Common myeloid progenitor, CD34-positive (primary cell): ENCODE measurements around the gene GADD45GIP1. TPM values are rescaled to one million over a fixed set of nuclear protein-coding genes. Genes with fewer than 3 reads are reported as not detected.

Experiments used
- CTCF ChIA-PET: fragments of 350-600 bp; sonication (Branson Sonifier 250); formaldehyde crosslinking; loops from one replicate; lab custom pipeline; 2021; ENCODE audit warnings: antibody characterized with exemption; lab: Charles Lee
- POLR2A ChIA-PET: fragments of 350-600 bp; sonication (Branson Sonifier 250); formaldehyde crosslinking; loops from one replicate; lab custom pipeline; 2021; ENCODE audit warnings: antibody characterized with exemption; lab: Charles Lee
- DNase-seq, 3 donors: peaks; one replicate each; pipeline versions ENCODE4 v3.0.0 to v3.0.0-alpha.2; 2013
- H3K27ac ChIP-seq, 2 experiments: 1 replicate in 1 of 2; 2 replicates in 1 of 2; pipeline ENCODE4 v1.7.0; 2013; ENCODE audit warnings: inconsistent platforms in 2 of 2, low read length in 2 of 2, mild to moderate bottlenecking in 2 of 2, low read depth in 1 of 2, moderate library complexity in 1 of 2; ENCODE audit not compliant: severe bottlenecking in 2 of 2, insufficient read depth in 1 of 2, poor library complexity in 1 of 2
- H3K27me3 ChIP-seq, 5 experiments: replicated peaks in 2 of 5; 1 replicate in 3 of 5; 2 replicates in 2 of 5; pipeline versions ENCODE4 v1.6.1 to v1.7.0; 2013; ENCODE audit warnings: low read length in 4 of 5, mild to moderate bottlenecking in 2 of 5, moderate library complexity in 2 of 5, inconsistent platforms in 1 of 5; ENCODE audit not compliant: insufficient read depth in 5 of 5, control insufficient read depth in 4 of 5
- H3K36me3 ChIP-seq, 4 experiments: 1 replicate in 2 of 4; 2 replicates in 2 of 4; pipeline versions ENCODE4 v1.6.1 to v1.7.0; 2013; ENCODE audit warnings: low read length in 3 of 4, control low read depth in 1 of 4, mild to moderate bottlenecking in 1 of 4; ENCODE audit not compliant: control insufficient read depth in 4 of 4, insufficient read depth in 4 of 4
- H3K4me1 ChIP-seq, 4 experiments: 1 replicate in 3 of 4; 2 replicates in 1 of 4; pipeline versions ENCODE4 v1.6.1 to v1.7.1; 2013; ENCODE audit warnings: low read length in 3 of 4, mild to moderate bottlenecking in 3 of 4, control low read depth in 1 of 4, inconsistent platforms in 1 of 4, moderate library complexity in 1 of 4; ENCODE audit not compliant: control insufficient read depth in 4 of 4, insufficient read depth in 4 of 4; ENCODE audit errors: control extremely low read depth in 1 of 4
- H3K4me3 ChIP-seq, 7 experiments: 1 replicate in 4 of 7; 2 replicates in 3 of 7; pipeline versions ENCODE4 v1.5.1 to v1.7.0; 2013; ENCODE audit warnings: mild to moderate bottlenecking in 7 of 7, low read length in 6 of 7, moderate library complexity in 6 of 7, inconsistent platforms in 2 of 7, low read depth in 2 of 7, control low read depth in 1 of 7; ENCODE audit not compliant: insufficient read depth in 4 of 7, control insufficient read depth in 1 of 7; ENCODE audit errors: extremely low read depth in 1 of 7
- H3K9me3 ChIP-seq, 5 experiments: 1 replicate in 4 of 5; 2 replicates in 1 of 5; pipeline versions ENCODE4 v1.6.1 to v1.7.1; 2013; ENCODE audit warnings: low read length in 4 of 5, mild to moderate bottlenecking in 2 of 5, inconsistent platforms in 1 of 5, low read depth in 1 of 5, moderate library complexity in 1 of 5; ENCODE audit not compliant: control insufficient read depth in 4 of 5, insufficient read depth in 2 of 5; ENCODE audit errors: control extremely low read depth in 1 of 5
- WGBS: methylation state at CpG from one replicate; pipeline ENCODE4 v1.1.5; 2013; ENCODE audit not compliant: insufficient coverage; 5-methylcytosine and 5-hydroxymethylcytosine counted together
- polyA plus RNA-seq: library from polyadenylated mRNA; unstranded; fragments of 120-200 nt; gene quantifications from one replicate; pipeline ENCODE4 v1.2.1, GENCODE V29; 2013

GADD45GIP1 gene
- 26.3 TPM for polyA plus RNA-seq

- peak within 1 kb of the TSS; percentile 71 to 96 (median 89) for H3K4me3 ChIP-seq
- ChIA-PET CTCF (interaction anchor here (1.3 to 4.9 kb wide), 2 partner anchors 8 to 70 kb away, joined by 4 to 47 read pairs; partner anchors contain the start of gene KLF1), POLR2A (interaction anchor here (0.6 to 1.7 kb wide), 6 partner anchors 9 to 1286 kb away, joined by 3 to 7 read pairs (median 3); partner anchors contain the start of genes CALR and RAD23A)
- peaks cover 4 to 36% (median 18%) of the 10 kb centered on the region in 4 experiments for H3K36me3 ChIP-seq
- no peaks in the 10 kb centered on the region for H3K27me3 ChIP-seq
- H3K4me1 ChIP-seq, result peaks cover 0 to 53% (median 48%) of the 10 kb centered on the region in 4 experiments
- no peaks in the 10 kb centered on the region for H3K9me3 ChIP-seq
- H3K27ac ChIP-seq, result peak within 1 kb of the TSS; percentile 61 to 87
- DNase-seq, result peak; percentile 78 to 88 (median 84)
- 6% methylated on average over 66 of the region's 84 CpGs for WGBS
Observed at GRCh38 chr19:12956446-12957388, at the start of gene GADD45GIP1. GADD45GIP1 (minus strand) TSS chr19:12957223; CDS start chr19:12957212, 11 bp downstream.

- 78% methylated on average over 8 of the region's 12 CpGs for WGBS
- no peaks in the 10 kb centered on the region for H3K9me3 ChIP-seq
- peaks cover 0 to 14% (median 8%) of the 10 kb centered on the region in 4 experiments for H3K4me1 ChIP-seq
- H3K27ac ChIP-seq, result no peak overlapping the region
- DNase-seq, result no peak
- ChIA-PET POLR2A (no interaction called here), CTCF (interaction anchor here (1.0 to 3.9 kb wide), 12 partner anchors 10 to 88 kb away, joined by 3 to 28 read pairs (median 5); partner anchors contain the start of gene NFIX)
- H3K4me3 ChIP-seq, result no peak overlapping the region
- H3K36me3 ChIP-seq, result peaks cover 0 to 6% (median 0%) of the 10 kb centered on the region in 4 experiments
- H3K27me3 ChIP-seq, result peaks cover 0 to 33% (median 13%) of the 10 kb centered on the region in 5 experiments
Observed at GRCh38 chr19:13005861-13006370, 48.9 kb upstream of the GADD45GIP1 start.

- 96% methylated on average over 4 of the region's 4 CpGs for WGBS
- Histone ChIP-seq H3K27me3 (peaks cover 0 to 26% (median 9%) of the 10 kb centered on the region in 5 experiments), H3K9me3 (no peaks in the 10 kb centered on the region), H3K4me3 (no peak overlapping the region), H3K27ac (no peak overlapping the region), H3K36me3 (peaks cover 0 to 6% (median 0%) of the 10 kb centered on the region in 4 experiments), H3K4me1 (peaks cover 0 to 8% (median 5%) of the 10 kb centered on the region in 4 experiments)
- POLR2A ChIA-PET, result no interaction called here
- DNase-seq, result no peak
- CTCF ChIA-PET, result interaction anchor here (0.9 to 3.9 kb wide), 10 partner anchors 13 to 89 kb away, joined by 3 to 28 read pairs (median 6); no protein-coding TSS in a partner anchor
Observed at GRCh38 chr19:13005253-13005652, 48.2 kb upstream of the GADD45GIP1 start.

GRCh38 chr19:13004273-13004672, 47.2 kb upstream of the GADD45GIP1 start:
- DNase-seq, result no peak
- ChIA-PET CTCF (interaction anchor here (0.6 to 3.0 kb wide), 7 partner anchors 9 to 43 kb away, joined by 3 to 22 read pairs (median 4); no protein-coding TSS in a partner anchor), POLR2A (interaction anchor here (0.6 to 0.7 kb wide), 2 partner anchors 92 to 832 kb away, joined by 3 read pairs; no protein-coding TSS in a partner anchor)
- Histone ChIP-seq H3K36me3 (peaks cover 0 to 9% (median 0%) of the 10 kb centered on the region in 4 experiments), H3K9me3 (no peaks in the 10 kb centered on the region), H3K4me1 (no peaks in the 10 kb centered on the region), H3K4me3 (no peak overlapping the region), H3K27ac (no peak overlapping the region), H3K27me3 (peaks cover 0 to 16% (median 2%) of the 10 kb centered on the region in 5 experiments)
- WGBS, result 87% methylated on average over 4 of the region's 7 CpGs

- ChIA-PET POLR2A (no interaction called here), CTCF (interaction anchor here (1.5 to 2.2 kb wide), 4 partner anchors 10 to 92 kb away, joined by 4 to 7 read pairs (median 6); no protein-coding TSS in a partner anchor)
- DNase-seq, result no peak
- Histone ChIP-seq H3K4me3 (no peak overlapping the region), H3K27ac (no peak overlapping the region), H3K9me3 (no peaks in the 10 kb centered on the region), H3K4me1 (no peaks in the 10 kb centered on the region), H3K27me3 (peaks cover 0 to 4% (median 0%) of the 10 kb centered on the region in 5 experiments), H3K36me3 (peaks cover 0 to 8% (median under 1%) of the 10 kb centered on the region in 4 experiments)
- WGBS, result 98% methylated on average over 10 of the region's 15 CpGs
Observed at GRCh38 chr19:13003081-13003480, 46.1 kb upstream of the GADD45GIP1 start.

GRCh38 chr19:13002166-13002898, 45.3 kb upstream of the GADD45GIP1 start:
- Histone ChIP-seq H3K36me3 (peaks cover 0 to 8% (median 2%) of the 10 kb centered on the region in 4 experiments), H3K4me1 (no peaks in the 10 kb centered on the region), H3K9me3 (no peaks in the 10 kb centered on the region), H3K4me3 (no peak overlapping the region), H3K27me3 (peaks cover 0 to 2% (median 0%) of the 10 kb centered on the region in 5 experiments), H3K27ac (no peak overlapping the region)
- 96% methylated on average over 18 of the region's 29 CpGs for WGBS
- POLR2A ChIA-PET, result no interaction called here
- no peak for DNase-seq
- CTCF ChIA-PET, result interaction anchor here (0.8 to 2.2 kb wide), 5 partner anchors 11 to 93 kb away, joined by 3 to 7 read pairs (median 6); no protein-coding TSS in a partner anchor
